ENCODE measurements around the gene PCARE. TPM values are rescaled to one million over a fixed set of nuclear protein-coding genes. Genes with fewer than 3 reads are reported as not detected.
"Not testable (repeated sequence)": the region's sequence is repeated elsewhere in the genome, so short reads cannot be mapped to it uniquely, and the experiment has no call there.

The PCARE gene
- total and polyA plus RNA-seq, 2 experiments from 2014 or later, result 0.34 to 0.57 TPM

- Histone ChIP-seq H3K27ac (no peak overlapping the region), H3K27me3 (no peaks in the 10 kb centered on the region), H3K4me3 (no peak overlapping the region), H3K36me3 (no peaks in the 10 kb centered on the region), H3K4me1 (ENCODE audit: low read depth) (no peaks in the 10 kb centered on the region), H3K9me3 (ENCODE audit: low read depth) (no peaks in the 10 kb centered on the region)
- no peak for DNase-seq (ENCODE audit: low read depth in 1 of 2, low spot score in 1 of 2)
- no peak for TF ChIP-seq CTCF (IDR thresholded peaks at IDR 0.05; ENCODE audit: low read depth, low read length)
These were observed 31.9 kb upstream of the PCARE start for GRCh38 chr2:29106256-29106655.

GRCh38 chr2:29105375-29105774 lies 31.1 kb upstream of the PCARE start:
- Histone ChIP-seq H3K9me3 (ENCODE audit: low read depth) (no peaks in the 10 kb centered on the region), H3K4me1 (ENCODE audit: low read depth) (no peaks in the 10 kb centered on the region), H3K27ac (no peak overlapping the region), H3K27me3 (no peaks in the 10 kb centered on the region), H3K4me3 (no peak overlapping the region), H3K36me3 (no peaks in the 10 kb centered on the region)
- no peak for TF ChIP-seq CTCF (IDR thresholded peaks at IDR 0.05; ENCODE audit: low read depth, low read length)
- no peak for DNase-seq (ENCODE audit: low read depth in 1 of 2, low spot score in 1 of 2)

- Histone ChIP-seq H3K4me1 (ENCODE audit: low read depth) (no peaks in the 10 kb centered on the region), H3K27ac (no peak overlapping the region), H3K36me3 (no peaks in the 10 kb centered on the region), H3K4me3 (no peak overlapping the region), H3K27me3 (no peaks in the 10 kb centered on the region), H3K9me3 (ENCODE audit: low read depth) (no peaks in the 10 kb centered on the region)
- no peak for DNase-seq (ENCODE audit: low read depth in 1 of 2, low spot score in 1 of 2)
- no peak for TF ChIP-seq CTCF (IDR thresholded peaks at IDR 0.05; ENCODE audit: low read depth, low read length)
These were observed 30.4 kb upstream of the PCARE start for GRCh38 chr2:29104688-29105087.

GRCh38 chr2:29100564-29100963 lies 26.2 kb upstream of the PCARE start:
- H3K4me3 ChIP-seq, result no peak overlapping the region
- no peaks in the 10 kb centered on the region for H3K36me3 ChIP-seq
- H3K4me1 ChIP-seq (ENCODE audit: low read depth), result no peaks in the 10 kb centered on the region
- no peak for TF ChIP-seq CTCF (IDR thresholded peaks at IDR 0.05; ENCODE audit: low read depth, low read length)
- H3K27me3 ChIP-seq, result no peaks in the 10 kb centered on the region
- DNase-seq (ENCODE audit: low read depth in 1 of 2, low spot score in 1 of 2), result no peak
- no peaks in the 10 kb centered on the region for H3K9me3 ChIP-seq (ENCODE audit: low read depth)
- H3K27ac ChIP-seq, result no peak overlapping the region

- Histone ChIP-seq H3K27ac (no peak overlapping the region), H3K27me3 (no peaks in the 10 kb centered on the region), H3K9me3 (ENCODE audit: low read depth) (no peaks in the 10 kb centered on the region), H3K4me1 (ENCODE audit: low read depth) (no peaks in the 10 kb centered on the region), H3K36me3 (no peaks in the 10 kb centered on the region), H3K4me3 (no peak overlapping the region)
- TF ChIP-seq CTCF (IDR thresholded peaks at IDR 0.05; ENCODE audit: low read depth, low read length), result no peak
- DNase-seq (ENCODE audit: low read depth in 1 of 2, low spot score in 1 of 2), result no peak
These were observed 23.2 kb upstream of the PCARE start for GRCh38 chr2:29097569-29097968.

GRCh38 chr2:29096969-29097368 lies 22.6 kb upstream of the PCARE start:
- no peak for DNase-seq (ENCODE audit: low read depth in 1 of 2, low spot score in 1 of 2)
- H3K9me3 ChIP-seq (ENCODE audit: low read depth), result no peaks in the 10 kb centered on the region
- no peaks in the 10 kb centered on the region for H3K36me3 ChIP-seq
- no peaks in the 10 kb centered on the region for H3K4me1 ChIP-seq (ENCODE audit: low read depth)
- H3K27me3 ChIP-seq, result no peaks in the 10 kb centered on the region
- no peak overlapping the region for H3K27ac ChIP-seq
- H3K4me3 ChIP-seq, result no peak overlapping the region
- TF ChIP-seq CTCF (IDR thresholded peaks at IDR 0.05; ENCODE audit: low read depth, low read length), result no peak

GRCh38 chr2:29090311-29090710 lies 16.0 kb upstream of the PCARE start:
- not testable (repeated sequence) for H3K4me1 ChIP-seq (ENCODE audit: low read depth); H3K27me3 ChIP-seq; H3K4me3 ChIP-seq; H3K36me3 ChIP-seq; H3K27ac ChIP-seq; H3K9me3 ChIP-seq (ENCODE audit: low read depth)
- peak in 1 of 2 donors; percentile 24 for DNase-seq (ENCODE audit: low read depth in 1 of 2, low spot score in 1 of 2)

Measured in cardiac muscle cell (in vitro differentiated cells and primary cell).